H1 (cell line): ENCODE measurements around the gene CYBRD1. TPM values are rescaled to one million over a fixed set of nuclear protein-coding genes. Genes with fewer than 3 reads are reported as not detected.

Experiments used
- CTCF ChIA-PET: fragments of 300-600 bp; sonication (Branson Sonifier 250); formaldehyde crosslinking; loops from one replicate; lab custom pipeline; 2021; ENCODE audit not compliant: partially characterized antibody; lab: Charles Lee
- POLR2A ChIA-PET: fragments of 300-600 bp; sonication (Branson Sonifier 250); formaldehyde crosslinking; loops from one replicate; lab custom pipeline; 2021; ENCODE audit warnings: inconsistent platforms; ENCODE audit not compliant: partially characterized antibody; lab: Charles Lee
- DNase-seq, 2 experiments: peaks; one replicate each; pipeline versions ENCODE4 v3.0.0 to v3.0.0-alpha.2; 2010 to 2022; ENCODE audit warnings: low spot score in 2 of 2, low read depth in 1 of 2, mixed read lengths in 1 of 2
- FAIRE-seq: peaks from 2 replicates; lab custom pipeline; 2011; peaks lifted over from hg19 to GRCh38; lab: Jason Lieb, UNC
- H2AFZ ChIP-seq: 2 replicates; pipeline ENCODE4 v1.8.1; 2012; ENCODE audit warnings: low read length, inconsistent platforms
- H2AK5ac ChIP-seq: 2 replicates; pipeline ENCODE4 v1.6.1; 2013; ENCODE audit warnings: low read depth, low read length
- H2BK120ac ChIP-seq: replicated peaks from 2 replicates; pipeline ENCODE3; 2013; ENCODE audit warnings: low read depth, low read length, inconsistent platforms
- H2BK12ac ChIP-seq: 2 replicates; pipeline ENCODE4 v1.6.1; 2013; ENCODE audit warnings: low read depth, low read length
- H2BK15ac ChIP-seq: 2 replicates; pipeline ENCODE4 v1.6.1; 2013; ENCODE audit warnings: low read length
- H2BK20ac ChIP-seq: 2 replicates; pipeline ENCODE4 v1.6.1; 2013; ENCODE audit warnings: low read length
- H2BK5ac ChIP-seq: 2 replicates; pipeline ENCODE4 v1.6.1; 2013; ENCODE audit warnings: low read depth, low read length
- H3K14ac ChIP-seq: 2 replicates; pipeline ENCODE4 v1.6.1; 2013; ENCODE audit warnings: inconsistent platforms; ENCODE audit not compliant: insufficient read length
- H3K18ac ChIP-seq: 2 replicates; pipeline ENCODE4 v1.6.1; 2013; ENCODE audit warnings: low read length; ENCODE audit errors: extremely low read depth
- H3K23ac ChIP-seq: 2 replicates; pipeline ENCODE4 v1.6.1; 2013; ENCODE audit warnings: inconsistent platforms; ENCODE audit not compliant: insufficient read length
- H3K23me2 ChIP-seq: 2 replicates; pipeline ENCODE4 v1.6.1; 2013; ENCODE audit warnings: low read depth, low read length
- H3K27ac ChIP-seq: 2 replicates; pipeline ENCODE4 v1.6.1; 2011; ENCODE audit warnings: low read depth, low read length, inconsistent platforms
- H3K27me3 ChIP-seq, 4 experiments: replicated peaks in 1 of 4; 1 replicate in 1 of 4; 2 replicates in 3 of 4; pipeline versions ENCODE4 v1.6.1 to v1.8.1; 2011 to 2013; ENCODE audit warnings: low read length in 3 of 4, mild to moderate bottlenecking in 3 of 4, inconsistent platforms in 2 of 4, mixed read lengths in 2 of 4, moderate library complexity in 1 of 4; ENCODE audit not compliant: control insufficient read depth in 3 of 4, insufficient read depth in 3 of 4; ENCODE audit errors: extremely low read depth in 1 of 4
- H3K36me3 ChIP-seq, 4 experiments: 2 replicates each; pipeline versions ENCODE4 v1.6.1 to v1.8.1; 2011 to 2013; ENCODE audit warnings: mild to moderate bottlenecking in 4 of 4, low read length in 3 of 4, moderate library complexity in 2 of 4, control low read depth in 1 of 4, inconsistent platforms in 1 of 4; ENCODE audit not compliant: insufficient read depth in 4 of 4, control insufficient read depth in 2 of 4
- H3K4ac ChIP-seq: replicated peaks from 2 replicates; pipeline ENCODE3; 2013; ENCODE audit warnings: low read length, low read depth, mixed read lengths, inconsistent platforms; ENCODE audit not compliant: insufficient read length
- H3K4me1 ChIP-seq, 4 experiments: replicated peaks in 1 of 4; 1 replicate in 1 of 4; 2 replicates in 3 of 4; pipeline versions ENCODE4 v1.6.1 to v1.8.1; 2011 to 2013; ENCODE audit warnings: low read length in 3 of 4, inconsistent platforms in 2 of 4, mixed read lengths in 1 of 4; ENCODE audit not compliant: insufficient read depth in 4 of 4, control insufficient read depth in 3 of 4
- H3K4me2 ChIP-seq, 2 experiments: 2 replicates each; pipeline versions ENCODE4 v1.6.1 to v1.8.1; 2011 to 2013; ENCODE audit warnings: low read depth in 2 of 2, low read length in 2 of 2, control low read depth in 1 of 2, inconsistent platforms in 1 of 2, mild to moderate bottlenecking in 1 of 2; ENCODE audit not compliant: insufficient read depth in 1 of 2
- H3K4me3 ChIP-seq, 4 experiments: fragments of 200-600, 300-600 bp in 1 of 4; sonication (generic), shearing (Covaris generic), sonication (Bioruptor Twin) in 1 of 4; 2 replicates each; pipeline versions ENCODE4 v1.5.1 to v1.8.1; 2011 to 2016; ENCODE audit warnings: low read length in 4 of 4, low read depth in 3 of 4, control low read depth in 2 of 4, inconsistent platforms in 2 of 4, mild to moderate bottlenecking in 2 of 4, mixed read lengths in 1 of 4, moderate library complexity in 1 of 4; ENCODE audit not compliant: insufficient read depth in 2 of 4; ENCODE audit errors: extremely low read depth in 1 of 4
- H3K56ac ChIP-seq: replicated peaks from 2 replicates; pipeline ENCODE3; 2013; ENCODE audit warnings: low read depth, mild to moderate bottlenecking, mixed read lengths, low read length, inconsistent platforms; ENCODE audit not compliant: insufficient read length
- H3K79me1 ChIP-seq: 2 replicates; pipeline ENCODE4 v1.6.1; 2013; ENCODE audit warnings: low read depth, low read length, control low read depth
- H3K79me2 ChIP-seq, 2 experiments: 2 replicates each; pipeline versions ENCODE4 v1.6.1 to v1.8.1; 2012 to 2013; ENCODE audit warnings: low read length in 2 of 2, mild to moderate bottlenecking in 2 of 2, inconsistent platforms in 1 of 2; ENCODE audit not compliant: insufficient read depth in 2 of 2, control insufficient read depth in 1 of 2
- H3K9ac ChIP-seq, 4 experiments: replicated peaks in 1 of 4; 1 replicate in 1 of 4; 2 replicates in 3 of 4; pipeline versions ENCODE4 v1.6.1 to v1.8.1; 2011 to 2013; ENCODE audit warnings: low read depth in 3 of 4, low read length in 3 of 4, control low read depth in 2 of 4, mild to moderate bottlenecking in 2 of 4, moderate library complexity in 2 of 4, inconsistent platforms in 1 of 4; ENCODE audit errors: extremely low read depth in 1 of 4
- H3K9me3 ChIP-seq, 2 experiments: 2 replicates each; pipeline versions ENCODE4 v1.6.1 to v1.8.1; 2012 to 2013; ENCODE audit warnings: mild to moderate bottlenecking in 2 of 2, moderate library complexity in 2 of 2, control low read depth in 1 of 2, inconsistent platforms in 1 of 2, low read depth in 1 of 2, low read length in 1 of 2, mixed read lengths in 1 of 2; ENCODE audit not compliant: insufficient read depth in 2 of 2
- H4K20me1 ChIP-seq, 2 experiments: replicated peaks in 1 of 2; 2 replicates each; pipeline versions ENCODE3 to v1.8.1; 2011 to 2013; ENCODE audit warnings: inconsistent platforms in 2 of 2, low read length in 2 of 2, mild to moderate bottlenecking in 1 of 2; ENCODE audit not compliant: insufficient read depth in 2 of 2, control insufficient read depth in 1 of 2
- H4K5ac ChIP-seq: 2 replicates; pipeline ENCODE4 v1.6.1; 2013; ENCODE audit warnings: low read length, low read depth, mixed read lengths, inconsistent platforms; ENCODE audit not compliant: insufficient read length
- H4K8ac ChIP-seq: 2 replicates; pipeline ENCODE4 v1.8.0; 2013; ENCODE audit warnings: mild to moderate bottlenecking, moderate library complexity, low read length, inconsistent platforms; ENCODE audit not compliant: insufficient read depth; ENCODE audit errors: extremely low read depth
- H4K91ac ChIP-seq: replicated peaks from 2 replicates; pipeline ENCODE3; 2013; ENCODE audit warnings: low read length, mixed read lengths, inconsistent platforms; ENCODE audit not compliant: insufficient read length
- ATF2 ChIP-seq: IDR thresholded peaks from 2 replicates; pipeline ENCODE4 v1.6.1; 2012; ENCODE audit warnings: low read length, inconsistent platforms
- CBX5 ChIP-seq: fragments of 300-800, 300-1000 bp; sonication (generic); IDR thresholded peaks from 2 replicates; pipeline ENCODE4 v1.7.1; 2016; ENCODE audit warnings: antibody characterized with exemption, low read length, low read depth
- CTBP2 ChIP-seq: IDR thresholded peaks from 2 replicates; pipeline ENCODE4 v1.7.0; 2011; ENCODE audit warnings: borderline replicate concordance, mild to moderate bottlenecking, moderate library complexity, mixed read lengths, low read length; ENCODE audit not compliant: insufficient read depth, insufficient read length
- EGR1 ChIP-seq: IDR thresholded peaks from 2 replicates; pipeline ENCODE4 v1.6.1; 2011; ENCODE audit warnings: low read depth, low read length, borderline replicate concordance
- GABPA ChIP-seq: IDR thresholded peaks from 2 replicates; pipeline ENCODE4 v1.6.1; 2011; ENCODE audit warnings: mild to moderate bottlenecking, low read length, moderate library complexity, borderline replicate concordance; ENCODE audit not compliant: insufficient read depth
- MAFK ChIP-seq: IDR thresholded peaks from 2 replicates; pipeline ENCODE4 v1.6.1; 2012; ENCODE audit warnings: low read depth, mild to moderate bottlenecking, improper control_type of control experiment, low read length
- PHF8 ChIP-seq: fragments of 200-600 bp; sonication (generic); conservative IDR thresholded peaks from 2 replicates; pipeline ENCODE4 v1.7.1; 2012; ENCODE audit warnings: low read depth, mild to moderate bottlenecking, inconsistent platforms, low read length, moderate library complexity
- POU5F1 ChIP-seq: IDR thresholded peaks from 2 replicates; pipeline ENCODE4 v1.6.1; 2011; ENCODE audit warnings: low read depth, mild to moderate bottlenecking, low read length, moderate library complexity
- RAD21 ChIP-seq, 2 experiments: IDR thresholded peaks in 1 of 2; conservative IDR thresholded peaks in 1 of 2; 2 replicates each; pipeline ENCODE4 v1.6.1; 2011; ENCODE audit warnings: low read depth in 2 of 2, low read length in 2 of 2, improper control_type of control experiment in 1 of 2, inconsistent platforms in 1 of 2, mild to moderate bottlenecking in 1 of 2, moderate library complexity in 1 of 2
- RNF2 ChIP-seq: fragments of 200-900, 300-1000 bp; sonication (generic); IDR thresholded peaks from 2 replicates; pipeline ENCODE4 v1.7.1; 2016; ENCODE audit warnings: borderline replicate concordance, low read depth, mild to moderate bottlenecking, antibody characterized with exemption, low read length; ENCODE audit not compliant: poor library complexity, severe bottlenecking; ENCODE audit errors: missing control alignments
- SRF ChIP-seq: IDR thresholded peaks from 2 replicates; pipeline ENCODE4 v1.6.1; 2011; ENCODE audit warnings: mild to moderate bottlenecking, low read depth, low read length, moderate library complexity
- ZNF274 ChIP-seq: IDR thresholded peaks from 2 replicates; pipeline ENCODE4 v1.7.0; 2012; ENCODE audit warnings: low read length, borderline replicate concordance; ENCODE audit errors: extremely low read depth
- WGBS, 2 experiments: shearing (Covaris generic) in 1 of 2; methylation state at CpG; one replicate each; pipeline versions ENCODE4 v1.1.6 to v1.1.7; 2013 to 2015; ENCODE audit warnings: low lambda C conversion rate in 2 of 2, mixed read lengths in 2 of 2, inconsistent platforms in 1 of 2, low coverage in 1 of 2, missing lambda C conversion rate in 1 of 2; ENCODE audit not compliant: insufficient replicate concordance in 2 of 2, insufficient coverage in 1 of 2, insufficient read length in 1 of 2; ENCODE audit errors: extremely low coverage in 1 of 2, missing lambda C conversion rate in 1 of 2; 5-methylcytosine and 5-hydroxymethylcytosine counted together
- polyA plus RNA-seq, 7 experiments: library from polyadenylated mRNA; depleted of rRNA in 3 of 7; stranded (reverse) in 5 of 7; unstranded in 2 of 7; fragments of >200 nt in 5 of 7; fragments of 200-250 nt in 2 of 7; gene quantifications; 1 replicate in 5 of 7; 2 replicates in 1 of 7; 4 replicates in 1 of 7; pipeline versions ENCODE4 v1.2.1 to v1.2.3, GENCODE V29; 2011 to 2013; ENCODE audit warnings: missing spikeins in 2 of 7, mixed read lengths in 2 of 7
- total RNA-seq: library from RNA; stranded (reverse); fragmentation: NEBNext Ultra II Directional; extraction: Animal tissue kit (Norgen Biotek cat#: 25700); gene quantifications from 2 replicates; pipeline ENCODE4 v1.2.1, GENCODE V29; 2021

Gene CYBRD1
- total and polyA plus RNA-seq, 2 of the 8 experiments (the other 6 are each of a cell fraction or from before 2014, with no cell fraction given), result 10.7 to 12.6 TPM

- H2BK120ac ChIP-seq, result no peak overlapping the region
- no peak overlapping the region for H3K9ac ChIP-seq
- H3K56ac ChIP-seq, result no peak overlapping the region
- no peaks in the 10 kb centered on the region; a peak in 2 of 8 replicates for H3K36me3 ChIP-seq
- no peak overlapping the region for H3K14ac ChIP-seq
- no peak overlapping the region for H2BK15ac ChIP-seq
- H3K23me2 ChIP-seq, result no peaks in the 10 kb centered on the region
- WGBS, 2 experiments, result 98% methylated on average over 6 of the region's 6 CpGs; no CpG with 5 or more reads in 1 of the 2 experiments
- no peak overlapping the region for H3K4me3 ChIP-seq
- no peaks in the 10 kb centered on the region for H4K20me1 ChIP-seq
- CTCF ChIA-PET, result no interaction called here
- DNase-seq (no peak), FAIRE-seq (no peak)
- no peak overlapping the region for H2BK20ac ChIP-seq
- no peak overlapping the region for H3K18ac ChIP-seq
- no peaks in the 10 kb centered on the region; the same call in 1 of the 2 replicates for H3K79me1 ChIP-seq
- H2AFZ ChIP-seq, result no peak overlapping the region
- no peak overlapping the region for H3K4me2 ChIP-seq
- no peak overlapping the region for H3K23ac ChIP-seq
- no peak overlapping the region for H4K91ac ChIP-seq
- no peak overlapping the region for H2AK5ac ChIP-seq
- H4K8ac ChIP-seq, result no peak overlapping the region
- H3K9me3 ChIP-seq, result no peaks in the 10 kb centered on the region
- H3K27me3 ChIP-seq, result no peaks in the 10 kb centered on the region
- H2BK12ac ChIP-seq, result no peak overlapping the region
- POLR2A ChIA-PET, result no interaction called here
- no peaks in the 10 kb centered on the region for H3K79me2 ChIP-seq
- H2BK5ac ChIP-seq, result no peak overlapping the region
- no peak overlapping the region for H3K27ac ChIP-seq
- no peak overlapping the region for H4K5ac ChIP-seq
- peaks cover 2 to 10% (median 4%) of the 10 kb centered on the region in 4 experiments; a peak in 5 of 7 replicates for H3K4me1 ChIP-seq
- H3K4ac ChIP-seq, result no peak overlapping the region
- TF ChIP-seq ATF2 (no peak), MAFK (no peak), CTBP2 (no peak), POU5F1 (no peak), PHF8 (no peak), GABPA (no peak), RAD21 (IDR thresholded peaks at IDR 0.05 in 1 of 2, conservative IDR thresholded peaks at IDR 0.05 in 1 of 2; ENCODE audit: low read depth in 2 of 2, low read length in 2 of 2) (no peak), EGR1 (no peak), SRF (no peak), CBX5 (no peak), ZNF274 (no peak), RNF2 (no peak)
Observed at GRCh38 chr2:171487201-171487600, 35.1 kb upstream of the CYBRD1 start.
